Medulla oblongata (tissue), 1 donor: ENCODE results near the gene NFS1.
"Not testable (repeated sequence)": the region's sequence is repeated elsewhere in the genome, so short reads cannot be mapped to it uniquely, and the experiment has no call there.

Experiments
- DNase-seq: peaks from one replicate; pipeline ENCODE4 v3.0.0-alpha.2; 2015; ENCODE audit errors: extremely low spot score

NFS1 gene

GRCh38 chr20:35729836-35730582 is 30.9 kb upstream of the NFS1 start:
- no peak for DNase-seq

- no peak for DNase-seq
Observed at GRCh38 chr20:35729283-35729807, 30.2 kb upstream of the NFS1 start.

GRCh38 chr20:35726842-35727711 is 27.9 kb upstream of the NFS1 start:
- no peak for DNase-seq

- no peak for DNase-seq
Observed at GRCh38 chr20:35724321-35725230, 25.4 kb upstream of the NFS1 start.

- not testable (repeated sequence) for DNase-seq
Observed at GRCh38 chr20:35723652-35724320, 24.6 kb upstream of the NFS1 start.

GRCh38 chr20:35723275-35723639 is 24.1 kb upstream of the NFS1 start:
- not testable (repeated sequence) for DNase-seq

GRCh38 chr20:35721621-35722020 is 22.5 kb upstream of the NFS1 start:
- DNase-seq, result no peak

GRCh38 chr20:35721219-35721618 is 22.1 kb upstream of the NFS1 start:
- DNase-seq, result no peak

GRCh38 chr20:35720165-35721123 is 21.3 kb upstream of the NFS1 start:
- no peak for DNase-seq

GRCh38 chr20:35719717-35720116 is 20.6 kb upstream of the NFS1 start:
- no peak for DNase-seq

GRCh38 chr20:35718972-35719635 is 20.0 kb upstream of the NFS1 start:
- DNase-seq, result no peak

GRCh38 chr20:35718321-35718720 is 19.2 kb upstream of the NFS1 start:
- DNase-seq, result not testable (repeated sequence)

GRCh38 chr20:35716330-35716729 is 17.2 kb upstream of the NFS1 start:
- DNase-seq, result no peak

GRCh38 chr20:35715652-35716051 is 16.5 kb upstream of the NFS1 start:
- DNase-seq, result no peak

- no peak for DNase-seq
Observed at GRCh38 chr20:35714127-35714526, 15.0 kb upstream of the NFS1 start.

- not testable (repeated sequence) for DNase-seq
Observed at GRCh38 chr20:35713120-35713519, 14.0 kb upstream of the NFS1 start.

- DNase-seq, result no peak
Observed at GRCh38 chr20:35711588-35712209, 12.5 kb upstream of the NFS1 start.

GRCh38 chr20:35710884-35711587 is 11.9 kb upstream of the NFS1 start:
- no peak for DNase-seq
